B cell (primary cell): Measurements from ENCODE around the gene MBD3L2.
"Not testable (repeated sequence)": the region's sequence is repeated elsewhere in the genome, so short reads cannot be mapped to it uniquely, and the experiment has no call there.

Experiments used
- EZH2 ChIP-seq: IDR thresholded peaks from 2 replicates; pipeline ENCODE4 v1.6.1; 2012; ENCODE audit warnings: borderline replicate concordance, low read depth, mild to moderate bottlenecking, moderate library complexity, low read length; ENCODE audit not compliant: insufficient read depth, poor library complexity, severe bottlenecking
- TF ChIP-seq, protein P1 (sequence below): fragments of 200-600 bp; IDR thresholded peaks from one replicate; pipeline ENCODE4 v1.8.0; 2022; ENCODE audit warnings: antibody characterized with exemption, mild to moderate bottlenecking

DNA sequence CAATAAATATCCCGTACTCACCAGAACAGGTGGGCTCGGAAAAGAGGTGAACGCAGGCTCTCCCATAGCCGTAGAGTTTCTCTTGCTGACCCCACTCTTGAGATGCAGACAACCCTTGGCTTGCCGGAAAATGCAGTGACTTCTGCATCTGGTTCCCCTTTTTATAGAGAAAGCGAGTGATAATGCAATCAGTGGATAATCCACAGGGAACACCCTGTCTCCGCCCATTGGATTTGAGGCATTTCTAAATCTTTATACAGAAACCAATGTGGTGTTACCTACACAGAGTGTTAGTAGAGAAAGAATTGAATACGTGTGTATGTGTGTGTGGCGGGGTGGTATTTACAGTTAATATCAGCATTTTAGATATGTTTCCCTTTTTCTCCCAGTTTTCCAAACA, 9.0 kb upstream of the MBD3L2 start, which contains the start of gene MBD3L4:
- TF ChIP-seq, protein P1, sequence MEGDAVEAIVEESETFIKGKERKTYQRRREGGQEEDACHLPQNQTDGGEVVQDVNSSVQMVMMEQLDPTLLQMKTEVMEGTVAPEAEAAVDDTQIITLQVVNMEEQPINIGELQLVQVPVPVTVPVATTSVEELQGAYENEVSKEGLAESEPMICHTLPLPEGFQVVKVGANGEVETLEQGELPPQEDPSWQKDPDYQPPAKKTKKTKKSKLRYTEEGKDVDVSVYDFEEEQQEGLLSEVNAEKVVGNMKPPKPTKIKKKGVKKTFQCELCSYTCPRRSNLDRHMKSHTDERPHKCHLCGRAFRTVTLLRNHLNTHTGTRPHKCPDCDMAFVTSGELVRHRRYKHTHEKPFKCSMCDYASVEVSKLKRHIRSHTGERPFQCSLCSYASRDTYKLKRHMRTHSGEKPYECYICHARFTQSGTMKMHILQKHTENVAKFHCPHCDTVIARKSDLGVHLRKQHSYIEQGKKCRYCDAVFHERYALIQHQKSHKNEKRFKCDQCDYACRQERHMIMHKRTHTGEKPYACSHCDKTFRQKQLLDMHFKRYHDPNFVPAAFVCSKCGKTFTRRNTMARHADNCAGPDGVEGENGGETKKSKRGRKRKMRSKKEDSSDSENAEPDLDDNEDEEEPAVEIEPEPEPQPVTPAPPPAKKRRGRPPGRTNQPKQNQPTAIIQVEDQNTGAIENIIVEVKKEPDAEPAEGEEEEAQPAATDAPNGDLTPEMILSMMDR: not testable (repeated sequence)
- TF ChIP-seq EZH2: not testable (repeated sequence)
